Inferior parietal cortex (tissue), 1 donor: ENCODE data around the gene LDLRAD4.

Source experiments
- DNase-seq: peaks from one replicate; pipeline ENCODE4 v3.0.0-alpha.2; 2016; ENCODE audit errors: extremely low spot score

LDLRAD4 gene

GRCh38 chr18:13572148-13572547 is 353.6 kb downstream of the LDLRAD4 start:
- DNase-seq = no peak

DNA sequence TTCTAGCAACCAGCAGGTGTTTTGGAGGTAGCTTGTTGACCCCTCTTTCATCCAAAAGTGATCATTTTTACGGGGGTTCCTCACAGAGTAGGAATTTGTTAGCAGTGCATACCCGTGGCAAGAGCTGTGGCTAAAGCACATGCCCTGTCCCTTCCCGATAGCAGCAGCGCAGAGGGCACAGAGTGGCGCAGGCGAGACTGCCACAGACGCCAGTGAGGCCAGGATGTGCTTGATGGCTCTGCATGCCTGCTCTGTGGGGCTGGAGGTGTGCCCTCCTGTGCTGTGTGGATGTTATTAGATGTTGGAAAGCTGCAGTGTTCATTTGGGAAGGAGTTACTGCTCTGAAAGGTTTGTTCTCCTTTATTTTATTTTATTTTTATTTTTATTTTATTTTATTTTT is 354.2 kb downstream of the LDLRAD4 start:
- DNase-seq = no peak

GRCh38 chr18:13573750-13574149 is 355.2 kb downstream of the LDLRAD4 start:
- no peak for DNase-seq

DNA sequence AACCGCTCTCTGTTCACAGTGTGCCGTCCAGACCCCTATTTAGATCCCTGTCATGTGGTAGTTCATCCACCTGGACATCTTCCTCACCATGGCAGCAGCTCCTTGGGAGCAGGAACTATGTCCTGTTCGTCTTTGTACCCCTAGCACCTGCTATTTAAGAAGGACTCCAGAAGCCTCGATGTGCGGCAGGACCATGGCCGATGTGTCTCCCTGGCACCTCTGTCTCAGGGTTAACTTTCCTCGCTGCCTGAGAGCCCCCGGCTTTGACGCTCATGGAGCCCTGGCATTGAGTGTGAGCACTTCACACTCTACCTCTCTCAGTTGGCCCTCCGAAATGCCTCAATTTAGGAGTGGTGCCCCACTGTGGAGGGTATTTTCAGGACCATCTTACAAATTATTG is 355.8 kb downstream of the LDLRAD4 start:
- no peak for DNase-seq

DNA sequence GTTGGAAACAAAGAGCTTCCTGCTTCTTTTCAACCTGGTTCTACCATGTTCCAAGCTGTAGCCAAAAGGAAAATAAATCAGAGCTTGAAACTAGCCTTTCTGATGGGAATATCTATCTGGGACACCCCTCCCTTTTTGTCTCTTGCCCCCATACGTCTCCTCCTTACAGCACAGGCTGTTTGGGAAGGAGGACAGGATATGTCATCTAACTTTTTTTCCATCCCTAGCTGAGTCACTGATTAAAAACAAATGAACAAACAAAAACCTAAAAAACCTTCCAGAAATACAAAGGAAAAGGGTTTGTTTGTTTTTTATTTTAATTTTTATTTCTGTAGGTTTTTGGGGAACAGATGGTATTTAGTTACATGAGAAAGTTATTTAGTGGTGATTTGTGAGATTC is 356.2 kb downstream of the LDLRAD4 start:
- no peak for DNase-seq

GRCh38 chr18:13576598-13576997 is 358.0 kb downstream of the LDLRAD4 start:
- no peak for DNase-seq

- DNase-seq = no peak
Observed at GRCh38 chr18:13577091-13577697, 358.6 kb downstream of the LDLRAD4 start.

GRCh38 chr18:13577781-13578180 is 359.2 kb downstream of the LDLRAD4 start:
- DNase-seq = no peak

DNA sequence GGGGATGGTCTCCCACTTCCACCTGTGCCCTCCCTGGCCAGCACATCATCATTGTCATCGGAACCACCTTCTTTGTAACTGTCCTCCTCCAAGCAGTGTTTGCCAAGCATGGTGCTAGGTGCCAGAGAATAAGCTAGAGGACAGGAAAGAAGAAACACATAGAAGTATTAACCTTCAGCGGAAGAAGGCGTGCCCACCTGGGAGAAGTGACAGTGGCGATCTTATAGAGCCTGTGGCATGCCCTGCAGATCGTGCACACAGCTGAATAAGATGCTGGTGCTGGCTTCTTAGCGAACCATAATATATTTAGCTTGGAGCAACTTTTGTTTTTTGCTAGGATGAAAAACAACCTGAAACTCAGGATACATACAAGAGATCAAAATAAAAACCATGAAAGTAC is 359.8 kb downstream of the LDLRAD4 start:
- DNase-seq = no peak

DNA sequence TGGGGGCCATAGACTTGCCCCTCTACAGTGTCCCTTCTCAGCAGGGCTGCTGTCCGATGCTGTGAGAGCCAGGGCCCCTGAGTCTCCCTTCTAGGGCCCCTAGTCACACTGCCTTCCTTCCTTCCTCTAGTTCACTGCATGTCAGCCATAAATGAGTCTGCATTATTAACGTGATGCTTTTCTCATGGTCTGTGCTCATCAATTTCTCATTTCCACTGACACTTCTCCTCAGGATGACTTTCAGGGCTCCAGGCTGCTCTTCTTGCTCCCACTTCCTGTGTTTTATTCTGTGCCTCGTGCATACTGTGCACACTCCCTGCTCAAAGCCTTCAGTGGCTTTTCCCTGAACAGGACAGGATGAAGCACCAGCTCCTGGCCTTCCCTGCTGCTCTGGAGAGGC is 361.3 kb downstream of the LDLRAD4 start:
- no peak for DNase-seq

- no peak for DNase-seq
Observed at GRCh38 chr18:13580351-13580750, 361.8 kb downstream of the LDLRAD4 start.

DNA sequence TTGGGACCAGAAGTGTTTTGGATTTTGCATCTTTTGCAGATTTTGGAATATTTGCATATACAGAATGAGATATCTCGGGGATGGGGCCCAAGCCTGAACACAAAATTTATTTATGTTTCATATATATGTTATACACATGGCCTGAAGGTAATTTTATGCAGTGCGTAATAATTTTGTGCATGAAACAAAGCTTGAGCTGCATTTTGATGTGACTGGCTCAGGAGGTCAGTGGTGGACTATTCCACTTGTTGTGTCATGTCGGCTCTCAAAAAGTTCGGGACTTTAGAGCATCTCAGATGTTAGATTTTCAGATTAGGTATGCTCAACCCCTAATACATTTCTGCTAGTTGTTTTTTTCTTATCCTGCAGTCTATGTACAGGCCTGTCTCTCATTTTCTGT is 362.4 kb downstream of the LDLRAD4 start:
- DNase-seq = no peak

DNA sequence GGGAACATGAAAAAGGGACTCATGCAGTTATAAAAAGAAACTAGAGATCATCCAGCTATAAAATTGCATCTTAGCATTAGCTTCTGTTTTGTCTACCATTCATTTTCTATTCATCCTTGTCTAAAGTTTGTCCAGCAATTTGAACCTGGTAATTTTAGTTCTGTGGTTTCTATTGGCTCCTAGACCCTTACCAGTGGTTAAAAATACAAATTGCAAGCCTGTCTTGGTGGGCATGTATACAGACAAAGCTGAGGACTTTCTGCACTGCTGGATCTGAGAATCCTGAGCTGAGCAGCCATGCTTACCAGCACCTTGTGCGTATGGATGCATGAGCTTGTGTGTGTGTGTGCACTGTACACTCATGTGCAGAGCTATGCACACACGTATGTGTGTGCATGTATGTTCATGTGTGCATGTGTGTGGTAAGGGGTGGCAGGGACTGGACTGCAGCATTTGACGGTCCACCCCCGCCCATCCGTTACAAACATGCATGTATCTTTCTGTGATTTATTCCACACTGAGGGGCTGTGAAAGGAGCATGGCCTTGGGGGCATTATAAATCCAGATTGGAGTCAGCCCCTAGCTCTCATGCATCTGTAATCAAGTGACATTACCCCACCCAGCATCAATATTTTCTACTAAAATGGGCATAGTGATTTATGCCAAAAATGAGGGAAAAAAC is 363.1 kb downstream of the LDLRAD4 start:
- DNase-seq = no peak

DNA sequence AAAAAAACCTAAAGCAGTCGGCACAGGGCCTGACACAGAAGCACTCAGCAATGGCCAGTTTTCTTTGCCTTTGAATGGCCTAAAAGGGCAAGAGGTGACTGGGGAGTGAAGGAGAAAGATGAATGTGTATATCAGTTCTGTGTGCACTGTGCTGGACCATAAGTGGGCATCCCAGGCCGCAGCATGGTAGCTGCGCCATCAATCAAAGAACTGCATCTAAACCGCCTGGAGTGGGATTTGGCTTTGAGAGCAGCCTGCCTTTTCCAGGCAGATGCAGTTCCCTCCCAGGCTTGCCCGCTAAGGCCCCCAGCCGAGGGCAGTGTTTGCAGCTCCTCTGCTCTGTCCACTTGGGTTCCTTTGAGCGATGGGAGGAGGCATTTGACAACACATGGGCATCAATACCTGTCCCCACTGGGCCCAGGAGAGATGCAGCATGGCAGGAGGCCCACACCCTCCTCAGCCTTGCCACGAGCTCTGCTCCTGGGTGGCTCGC is 363.7 kb downstream of the LDLRAD4 start:
- no peak for DNase-seq

- DNase-seq = no peak
Observed at GRCh38 chr18:13583576-13584550, 365.3 kb downstream of the LDLRAD4 start.

GRCh38 chr18:13584825-13585224 is 366.3 kb downstream of the LDLRAD4 start:
- DNase-seq = no peak

- DNase-seq = no peak
Observed at GRCh38 chr18:13585379-13586153, 367.0 kb downstream of the LDLRAD4 start.

- DNase-seq = no peak
Observed at GRCh38 chr18:13587001-13587400, 368.4 kb downstream of the LDLRAD4 start.

DNA sequence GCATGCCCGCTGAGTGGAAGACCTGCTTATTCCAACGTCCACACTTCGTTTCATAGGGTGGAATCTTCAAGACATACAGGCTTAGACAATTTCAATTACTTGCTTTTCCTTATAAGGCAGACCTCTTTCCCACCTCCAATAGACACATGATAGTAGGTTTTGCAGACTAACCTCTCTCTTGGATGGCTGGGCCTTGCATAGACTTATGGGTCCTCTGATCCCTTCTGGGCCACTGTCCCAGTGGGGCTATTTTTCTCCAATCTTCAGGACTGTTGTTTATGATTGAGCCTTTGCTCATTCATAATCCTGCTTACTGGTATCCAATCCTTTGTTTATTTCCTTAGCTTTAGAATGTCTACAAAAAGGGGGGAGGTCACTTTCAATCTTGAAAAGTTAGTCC is 368.9 kb downstream of the LDLRAD4 start:
- no peak for DNase-seq

- DNase-seq = no peak
Observed at GRCh38 chr18:13587937-13588336, 369.4 kb downstream of the LDLRAD4 start.

- no peak for DNase-seq
Observed at GRCh38 chr18:13589316-13589715, 370.8 kb downstream of the LDLRAD4 start.

DNA sequence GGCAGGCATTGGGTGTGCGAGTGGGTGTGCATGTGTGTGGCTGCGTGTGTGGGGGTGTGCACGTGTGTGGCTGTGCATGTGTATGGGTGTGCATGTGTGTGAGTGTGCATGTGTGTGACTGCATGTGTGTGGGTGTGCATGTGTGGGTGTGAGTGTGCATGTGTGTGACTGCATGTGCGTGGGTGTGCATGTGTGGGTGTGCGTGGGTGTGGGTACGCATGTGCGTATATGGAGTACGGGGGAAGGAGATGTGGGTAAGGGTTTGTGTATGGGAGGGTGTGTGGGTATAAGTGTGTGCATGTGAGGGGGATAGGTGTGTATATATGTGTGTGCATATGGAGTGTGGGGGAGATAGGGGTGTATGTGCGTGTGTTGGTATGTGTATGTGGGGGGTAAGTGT is 371.4 kb downstream of the LDLRAD4 start:
- DNase-seq = no peak
